ENCODE measurements around the gene SIL1.

DNA sequence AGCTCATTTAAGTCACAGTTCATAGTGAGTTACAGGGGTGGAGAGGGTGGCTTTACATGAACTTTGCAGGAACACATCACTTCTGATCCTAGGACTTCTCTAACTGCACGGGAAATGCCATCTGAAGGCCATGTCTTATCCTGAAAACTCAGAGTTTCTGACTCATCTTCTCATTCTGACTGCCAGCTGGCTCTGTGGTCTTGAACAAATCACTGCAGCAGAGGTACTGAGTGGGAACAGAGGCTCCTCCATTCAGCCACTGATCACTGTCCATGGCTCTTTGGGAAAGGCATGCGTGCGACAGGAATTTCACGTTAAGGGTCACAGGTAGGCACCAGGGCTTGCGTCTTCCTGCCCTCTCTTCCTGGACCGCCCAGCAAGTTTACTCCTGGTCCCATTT lies 208.4 kb downstream of the SIL1 start:
- no peak for TF ChIP-seq CTCF (IDR thresholded peaks at IDR 0.05 in 8 of 11, conservative IDR thresholded peaks at IDR 0.05 in 3 of 11)
- no peak for TF ChIP-seq POLR2A (IDR thresholded peaks at IDR 0.05)
- TF ChIP-seq POLR2AphosphoS5 (IDR thresholded peaks at IDR 0.05): no peak

Measured in spleen (tissue), 7 donors.